ENCODE data around the gene ANKRD28. TPM values are rescaled to one million over a fixed set of nuclear protein-coding genes. Genes with fewer than 3 reads are reported as not detected.

ANKRD28 gene
- total and polyA plus RNA-seq, 2 donors from 2014 or later: 9.8 to 72.4 TPM

- intact Hi-C loops (cut with DNase I): no loop called here
- no peak for FAIRE-seq
- peak in 2 of 5 donors; percentile 3 to 39 for DNase-seq
- TF ChIP-seq, protein P1, sequence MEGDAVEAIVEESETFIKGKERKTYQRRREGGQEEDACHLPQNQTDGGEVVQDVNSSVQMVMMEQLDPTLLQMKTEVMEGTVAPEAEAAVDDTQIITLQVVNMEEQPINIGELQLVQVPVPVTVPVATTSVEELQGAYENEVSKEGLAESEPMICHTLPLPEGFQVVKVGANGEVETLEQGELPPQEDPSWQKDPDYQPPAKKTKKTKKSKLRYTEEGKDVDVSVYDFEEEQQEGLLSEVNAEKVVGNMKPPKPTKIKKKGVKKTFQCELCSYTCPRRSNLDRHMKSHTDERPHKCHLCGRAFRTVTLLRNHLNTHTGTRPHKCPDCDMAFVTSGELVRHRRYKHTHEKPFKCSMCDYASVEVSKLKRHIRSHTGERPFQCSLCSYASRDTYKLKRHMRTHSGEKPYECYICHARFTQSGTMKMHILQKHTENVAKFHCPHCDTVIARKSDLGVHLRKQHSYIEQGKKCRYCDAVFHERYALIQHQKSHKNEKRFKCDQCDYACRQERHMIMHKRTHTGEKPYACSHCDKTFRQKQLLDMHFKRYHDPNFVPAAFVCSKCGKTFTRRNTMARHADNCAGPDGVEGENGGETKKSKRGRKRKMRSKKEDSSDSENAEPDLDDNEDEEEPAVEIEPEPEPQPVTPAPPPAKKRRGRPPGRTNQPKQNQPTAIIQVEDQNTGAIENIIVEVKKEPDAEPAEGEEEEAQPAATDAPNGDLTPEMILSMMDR (IDR thresholded peaks at IDR 0.05; ENCODE audit: borderline replicate concordance, extremely low read depth, insufficient read depth): no peak
- Histone ChIP-seq H3K4me1 (ENCODE audit: control insufficient read depth in 2 of 3, insufficient read depth in 2 of 3, low read depth in 1 of 3, low read length in 3 of 3) (no peaks in the 10 kb centered on the region), H3K27me3 (ENCODE audit: control insufficient read depth, insufficient read depth, low read length) (no peaks in the 10 kb centered on the region), H3K9me3 (ENCODE audit: control insufficient read depth in 2 of 3, insufficient read depth in 1 of 3, low read length in 3 of 3) (no peaks in the 10 kb centered on the region), H3K4me3 (ENCODE audit: low read length in 3 of 3) (no peak overlapping the region), H3K36me3 (ENCODE audit: control insufficient read depth in 2 of 3, insufficient read depth in 3 of 3, low read length in 3 of 3) (peaks cover 0 to 2% (median 0%) of the 10 kb centered on the region in 3 donors), H3K9ac (ENCODE audit: low read length in 3 of 3) (no peak overlapping the region), H3K27ac (ENCODE audit: low read depth in 2 of 2, low read length in 2 of 2) (no peak overlapping the region)
Observed at GRCh38 chr3:15755181-15755580, 42.6 kb downstream of the ANKRD28 start.

DNA sequence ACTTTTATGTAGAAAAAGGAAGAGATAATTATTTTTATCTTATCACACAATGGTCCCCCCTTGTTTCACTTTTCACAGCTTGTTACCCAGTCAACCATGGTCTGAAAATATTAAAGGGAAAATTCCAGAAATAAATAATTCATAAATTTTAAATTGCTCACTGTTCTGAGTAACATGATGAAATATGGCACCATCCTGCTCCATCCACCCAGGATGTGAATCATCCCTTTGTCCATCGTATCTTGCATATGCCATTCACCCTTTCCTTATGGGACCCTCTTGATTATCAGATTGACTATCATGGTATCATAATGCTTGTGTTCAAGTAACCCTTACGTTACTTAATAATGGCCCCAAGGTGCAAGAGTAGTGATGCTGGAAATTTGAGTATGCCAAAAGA is 43.7 kb downstream of the ANKRD28 start:
- TF ChIP-seq, protein P1 (IDR thresholded peaks at IDR 0.05; ENCODE audit: borderline replicate concordance, extremely low read depth, insufficient read depth): no peak
- Histone ChIP-seq H3K4me3 (ENCODE audit: low read length in 3 of 3) (no peak overlapping the region), H3K4me1 (ENCODE audit: control insufficient read depth in 2 of 3, insufficient read depth in 2 of 3, low read depth in 1 of 3, low read length in 3 of 3) (no peaks in the 10 kb centered on the region), H3K27me3 (ENCODE audit: control insufficient read depth, insufficient read depth, low read length) (no peaks in the 10 kb centered on the region), H3K36me3 (ENCODE audit: control insufficient read depth in 2 of 3, insufficient read depth in 3 of 3, low read length in 3 of 3) (peaks cover 0 to 2% (median 0%) of the 10 kb centered on the region in 3 donors), H3K9ac (ENCODE audit: low read length in 3 of 3) (no peak overlapping the region), H3K27ac (ENCODE audit: low read depth in 2 of 2, low read length in 2 of 2) (no peak overlapping the region), H3K9me3 (ENCODE audit: control insufficient read depth in 2 of 3, insufficient read depth in 1 of 3, low read length in 3 of 3) (no peaks in the 10 kb centered on the region)
- intact Hi-C loops (cut with DNase I): no loop called here
- DNase-seq (no peak), FAIRE-seq (no peak)

GRCh38 chr3:15753056-15753710 is 44.6 kb downstream of the ANKRD28 start:
- no peaks in the 10 kb centered on the region for H3K27me3 ChIP-seq (ENCODE audit: control insufficient read depth, insufficient read depth, low read length)
- H3K9me3 ChIP-seq (ENCODE audit: control insufficient read depth in 2 of 3, insufficient read depth in 1 of 3, low read length in 3 of 3): no peaks in the 10 kb centered on the region
- DNase-seq (no peak), FAIRE-seq (no peak)
- H3K4me3 ChIP-seq (ENCODE audit: low read length in 3 of 3): peak overlapping the region in 1 of 3 donors; percentile 19
- H3K4me1 ChIP-seq (ENCODE audit: control insufficient read depth in 2 of 3, insufficient read depth in 2 of 3, low read depth in 1 of 3, low read length in 3 of 3): no peaks in the 10 kb centered on the region
- no peak overlapping the region for H3K9ac ChIP-seq (ENCODE audit: low read length in 3 of 3)
- no peak overlapping the region for H3K27ac ChIP-seq (ENCODE audit: low read depth in 2 of 2, low read length in 2 of 2)
- H3K36me3 ChIP-seq (ENCODE audit: control insufficient read depth in 2 of 3, insufficient read depth in 3 of 3, low read length in 3 of 3): peaks cover 0 to 2% (median 0%) of the 10 kb centered on the region in 3 donors
- intact Hi-C loops (cut with DNase I): no loop called here
- TF ChIP-seq, protein P1 (IDR thresholded peaks at IDR 0.05; ENCODE audit: borderline replicate concordance, extremely low read depth, insufficient read depth): no peak

Measured in kidney (tissue), 14 donors.